Activated T-helper 9 cell treated with anti-CD3 and anti-CD28 coated beads, Interleukin-2, amount 50 U/mL, for 16 hours (primary cell): ENCODE data around the gene NAV2.

Experiments used
- DNase-seq: peaks from one replicate; pipeline ENCODE4 v3.0.0-alpha.2; 2020; ENCODE audit warnings: low read depth

The NAV2 gene

DNA sequence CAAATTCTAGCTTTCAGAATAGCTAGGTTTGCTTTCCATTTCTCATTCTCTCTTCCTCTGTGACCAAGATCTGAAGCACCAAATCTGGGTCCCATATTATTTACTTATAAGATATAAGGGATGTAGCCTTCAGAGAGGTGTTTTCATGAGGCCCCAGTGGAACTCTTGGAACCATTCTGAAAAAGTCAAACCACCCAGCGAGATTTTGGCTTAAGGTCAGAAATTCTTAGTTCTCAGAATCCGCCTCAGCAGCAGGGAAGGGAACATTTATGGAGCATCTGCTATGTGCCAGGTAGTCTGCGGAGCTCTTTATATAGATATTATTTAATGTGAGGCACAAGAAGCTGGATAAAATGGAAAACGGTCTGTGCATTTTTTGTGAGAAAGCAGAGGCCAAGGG lies 6.3 kb downstream of the NAV2 start:
- DNase-seq: no peak

DNA sequence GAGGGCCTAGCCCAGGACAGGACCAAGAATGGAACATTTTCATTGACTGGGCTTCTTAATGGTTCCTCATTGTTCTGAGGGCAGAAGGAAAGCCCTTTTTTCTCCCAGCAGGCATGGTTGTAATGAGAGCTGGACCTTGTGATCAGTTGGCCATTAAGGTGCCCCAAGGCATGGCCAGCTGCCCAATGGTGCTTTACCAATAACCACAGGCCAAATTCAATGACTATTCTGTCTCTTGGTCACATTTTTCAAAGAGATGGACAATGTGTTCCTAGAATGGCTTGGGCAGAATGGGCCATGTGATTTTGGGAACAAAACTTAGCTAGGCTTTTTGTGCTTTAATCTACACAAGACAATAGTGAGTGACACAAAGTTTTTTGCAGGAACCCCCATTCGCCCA lies 7.3 kb downstream of the NAV2 start:
- no peak for DNase-seq

GRCh38 chr11:19721176-19721575 lies 8.5 kb downstream of the NAV2 start:
- DNase-seq: no peak

- DNase-seq: no peak
Measured at GRCh38 chr11:19722702-19723101, 10.1 kb downstream of the NAV2 start.

GRCh38 chr11:19723572-19724342 lies 11.1 kb downstream of the NAV2 start:
- DNase-seq: no peak

DNA sequence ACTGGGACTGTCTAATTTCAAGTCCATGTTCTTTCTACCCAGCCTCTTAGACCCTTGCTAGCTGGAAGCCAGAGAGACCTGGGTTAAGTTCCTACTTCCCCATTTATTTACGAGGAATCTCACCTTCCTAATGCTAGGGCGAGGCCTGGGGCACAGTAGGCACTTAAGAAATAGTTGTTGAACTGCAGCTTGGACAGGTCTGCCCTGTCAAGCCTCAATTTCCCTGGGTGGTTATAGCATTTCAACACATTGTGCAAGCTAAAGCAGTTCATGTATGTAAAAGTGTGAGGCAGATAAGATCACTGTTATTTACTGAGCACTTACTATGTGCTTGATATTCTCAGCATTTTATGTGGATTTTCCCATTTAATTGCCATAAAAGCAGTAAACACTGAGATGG lies 12.1 kb downstream of the NAV2 start:
- no peak for DNase-seq

DNA sequence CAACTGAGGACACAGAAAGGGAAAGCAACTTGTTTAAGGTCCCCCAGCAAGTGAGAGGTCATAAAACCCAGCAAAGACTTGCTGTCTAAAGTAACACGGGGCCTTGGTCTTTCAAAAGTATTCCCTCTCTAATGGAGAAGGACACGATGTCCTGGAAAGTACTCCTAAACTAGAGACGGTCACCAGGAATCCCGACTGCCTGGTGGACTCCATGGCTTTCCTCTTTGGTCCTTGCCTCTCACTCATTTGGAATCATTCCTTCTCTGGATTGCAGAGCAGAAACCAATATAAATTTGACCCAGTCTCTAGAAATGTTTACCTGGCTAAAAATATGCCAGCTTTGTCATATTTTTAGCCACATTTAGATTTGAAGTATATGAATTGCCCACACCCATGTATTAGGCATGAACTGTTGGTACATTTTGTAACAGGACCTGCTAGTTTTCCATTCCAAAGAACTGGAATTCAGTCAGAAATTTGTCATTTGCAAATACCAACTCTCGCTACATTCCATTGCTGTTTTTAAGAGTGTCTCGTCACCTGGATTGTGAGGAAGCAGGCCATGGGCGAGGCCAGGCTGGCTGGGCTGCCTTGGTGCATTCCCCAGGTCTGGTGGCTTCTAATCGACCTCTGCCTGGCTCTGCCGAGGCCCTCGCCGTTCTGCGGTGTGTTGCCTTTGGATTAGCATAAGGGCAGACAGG lies 12.9 kb downstream of the NAV2 start:
- no peak for DNase-seq

DNA sequence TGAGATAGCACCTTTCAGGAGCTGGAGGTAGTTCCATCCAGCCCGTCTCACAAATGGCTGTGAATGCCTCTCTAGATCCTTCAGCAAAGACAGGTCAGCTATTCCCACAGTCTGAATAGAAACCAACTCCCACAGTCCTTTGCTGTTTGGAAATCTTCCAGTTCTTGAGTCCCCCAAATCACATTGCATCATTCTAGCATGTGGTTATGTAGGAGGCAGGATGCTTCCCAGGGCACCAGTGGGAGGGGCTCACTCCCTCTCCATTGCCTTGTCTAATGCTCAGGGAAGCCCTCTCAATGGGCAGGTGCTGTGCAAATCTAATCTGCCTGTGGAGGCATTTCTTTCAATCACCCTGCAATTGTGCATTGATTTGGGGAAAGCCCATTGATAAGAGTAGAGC lies 14.6 kb downstream of the NAV2 start:
- no peak for DNase-seq

- DNase-seq: no peak
Measured at GRCh38 chr11:19728436-19728835, 15.8 kb downstream of the NAV2 start.

GRCh38 chr11:19729141-19729540 lies 16.5 kb downstream of the NAV2 start:
- no peak for DNase-seq

DNA sequence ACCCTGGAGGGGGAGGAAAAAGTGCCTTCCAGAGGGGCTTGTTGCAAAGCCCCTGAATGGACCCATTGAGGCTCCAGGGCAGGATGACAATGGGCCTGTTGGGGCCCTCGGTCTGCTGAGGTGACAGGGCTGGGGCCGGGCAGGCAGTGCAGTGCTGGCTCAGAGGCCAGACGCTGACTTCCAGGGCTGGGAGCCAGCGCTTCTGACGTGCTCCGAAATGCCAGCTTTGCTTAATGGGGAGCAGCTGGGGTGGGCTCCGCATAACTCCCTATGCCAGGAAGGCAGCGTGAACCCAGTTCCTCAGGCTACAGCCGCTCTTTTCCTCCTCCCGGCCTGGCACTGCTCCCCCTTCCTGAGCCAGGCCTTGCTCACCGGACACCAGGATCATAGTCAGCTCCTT lies 17.7 kb downstream of the NAV2 start:
- no peak for DNase-seq

- DNase-seq: no peak
Measured at GRCh38 chr11:19734171-19734570, 21.5 kb downstream of the NAV2 start.

DNA sequence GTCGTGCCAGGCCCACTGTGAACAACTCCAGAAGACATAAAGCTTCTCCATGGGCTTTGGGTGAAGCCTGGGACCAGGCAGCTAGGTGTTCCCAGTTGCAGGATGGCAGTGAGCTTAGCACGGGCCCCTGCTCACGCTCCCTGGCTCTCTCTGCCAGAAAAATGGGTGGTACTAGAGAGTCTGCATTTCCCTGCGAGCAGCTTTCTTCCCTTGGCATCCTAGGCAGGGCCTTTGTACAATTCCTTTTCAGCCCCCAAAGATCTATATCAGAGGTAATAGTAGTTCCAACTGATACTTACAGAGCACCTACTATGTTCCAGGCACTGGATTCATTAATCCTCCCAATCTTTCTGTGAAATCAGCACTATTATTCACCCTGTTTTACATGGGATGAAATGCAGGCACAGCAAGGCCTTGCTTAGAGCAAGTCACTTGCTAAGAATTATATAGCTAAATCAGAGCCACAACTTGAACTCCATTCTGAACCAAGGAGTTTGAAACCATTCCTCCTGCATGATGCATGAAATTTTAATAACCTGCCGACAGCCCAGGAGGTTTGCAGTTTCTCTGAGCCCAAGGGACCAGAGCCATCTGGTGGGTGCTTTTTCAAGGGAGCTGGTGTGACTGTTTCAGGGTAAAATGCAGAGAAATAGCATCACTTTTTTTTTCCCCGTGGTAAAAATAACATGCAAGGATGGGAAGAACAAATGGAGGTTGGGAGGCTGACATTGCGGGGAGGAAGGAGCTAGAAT lies 22.7 kb downstream of the NAV2 start:
- no peak for DNase-seq

DNA sequence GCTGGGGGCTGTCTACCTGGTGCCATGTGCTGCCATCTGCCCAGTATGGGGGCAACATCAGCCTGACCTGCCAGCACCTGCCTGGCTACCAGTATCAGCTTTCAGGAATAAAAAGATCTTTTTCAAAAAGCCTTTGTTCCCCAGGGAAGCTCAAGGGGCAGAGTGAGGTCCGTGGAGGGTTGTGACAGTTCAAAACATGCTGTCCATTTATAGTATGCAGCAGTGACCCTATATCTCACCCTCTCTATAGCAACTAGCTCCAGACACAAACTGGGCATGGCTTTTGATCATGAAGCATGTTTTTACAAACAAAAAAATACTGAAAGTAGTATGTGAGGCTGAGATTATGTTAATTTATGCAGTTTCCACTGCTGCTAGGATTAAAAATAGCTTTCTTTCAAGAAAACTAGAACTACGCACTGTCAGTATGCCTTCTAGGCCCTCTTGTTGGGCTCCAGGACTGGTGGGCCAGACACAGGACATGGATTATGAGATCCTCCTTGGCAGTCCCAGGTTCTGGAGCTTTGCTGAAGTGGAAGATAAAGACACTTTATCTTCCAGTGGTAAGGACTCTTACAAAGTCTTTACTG lies 23.4 kb downstream of the NAV2 start:
- no peak for DNase-seq

- no peak for DNase-seq
Measured at GRCh38 chr11:19736831-19737230, 24.2 kb downstream of the NAV2 start.

DNA sequence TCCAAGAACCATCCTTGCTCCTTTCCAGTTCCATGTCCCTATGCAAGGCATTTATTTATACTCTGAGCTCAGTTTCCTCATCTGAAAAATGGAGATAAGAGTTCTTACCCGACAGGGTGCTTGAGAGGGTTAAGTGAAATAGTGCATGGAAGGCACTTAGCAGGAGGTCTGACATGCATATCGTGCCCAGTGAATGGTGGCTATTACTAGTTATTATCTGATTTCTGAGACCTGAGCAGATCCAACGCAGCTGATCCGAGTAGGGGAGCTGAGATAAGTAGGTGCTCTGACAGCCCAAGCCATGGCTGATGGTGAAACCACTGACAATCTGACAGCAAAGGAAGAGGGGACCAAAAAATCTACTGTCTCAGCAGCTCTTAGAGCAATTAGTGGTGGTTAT lies 24.9 kb downstream of the NAV2 start:
- DNase-seq: no peak

DNA sequence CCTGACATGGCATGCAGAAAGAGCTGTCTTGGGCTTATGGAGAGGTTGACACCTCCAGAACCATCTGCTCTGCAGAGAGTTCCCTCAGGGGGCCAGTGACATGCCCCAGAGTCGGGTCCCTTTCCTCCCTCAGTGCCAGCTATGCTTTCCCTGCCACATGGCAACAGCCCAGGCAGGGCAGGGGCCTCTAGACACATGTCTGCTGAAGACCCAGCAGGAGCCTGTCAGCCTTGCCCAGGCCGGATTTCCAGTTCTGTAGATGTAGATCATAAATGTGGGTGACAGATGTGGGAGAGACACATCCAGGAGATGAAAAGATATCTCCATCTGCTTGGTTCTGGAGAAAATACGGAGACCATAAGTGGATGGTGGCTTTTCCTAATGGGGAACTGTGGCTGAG lies 25.5 kb downstream of the NAV2 start:
- DNase-seq: no peak

GRCh38 chr11:19739872-19740271 lies 27.2 kb downstream of the NAV2 start:
- DNase-seq: no peak

DNA sequence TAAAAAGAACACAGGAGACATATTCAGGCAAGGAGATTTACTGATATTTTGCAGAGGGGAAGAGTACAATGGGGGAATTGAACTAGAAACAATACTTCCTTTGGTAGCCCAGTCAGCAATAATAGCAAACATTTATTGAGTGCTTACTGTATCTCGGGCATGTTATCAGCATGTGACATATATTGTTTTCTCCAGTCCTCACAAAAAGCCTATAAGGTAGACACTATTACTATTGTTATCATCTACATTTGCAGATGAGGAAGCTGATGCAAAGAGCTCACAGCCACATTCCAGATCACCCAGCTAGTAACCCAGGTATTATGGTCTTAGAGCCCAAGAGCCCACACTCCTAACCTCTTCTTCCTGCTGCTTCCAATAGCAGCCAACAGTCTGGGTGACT lies 27.9 kb downstream of the NAV2 start:
- DNase-seq: no peak

DNA sequence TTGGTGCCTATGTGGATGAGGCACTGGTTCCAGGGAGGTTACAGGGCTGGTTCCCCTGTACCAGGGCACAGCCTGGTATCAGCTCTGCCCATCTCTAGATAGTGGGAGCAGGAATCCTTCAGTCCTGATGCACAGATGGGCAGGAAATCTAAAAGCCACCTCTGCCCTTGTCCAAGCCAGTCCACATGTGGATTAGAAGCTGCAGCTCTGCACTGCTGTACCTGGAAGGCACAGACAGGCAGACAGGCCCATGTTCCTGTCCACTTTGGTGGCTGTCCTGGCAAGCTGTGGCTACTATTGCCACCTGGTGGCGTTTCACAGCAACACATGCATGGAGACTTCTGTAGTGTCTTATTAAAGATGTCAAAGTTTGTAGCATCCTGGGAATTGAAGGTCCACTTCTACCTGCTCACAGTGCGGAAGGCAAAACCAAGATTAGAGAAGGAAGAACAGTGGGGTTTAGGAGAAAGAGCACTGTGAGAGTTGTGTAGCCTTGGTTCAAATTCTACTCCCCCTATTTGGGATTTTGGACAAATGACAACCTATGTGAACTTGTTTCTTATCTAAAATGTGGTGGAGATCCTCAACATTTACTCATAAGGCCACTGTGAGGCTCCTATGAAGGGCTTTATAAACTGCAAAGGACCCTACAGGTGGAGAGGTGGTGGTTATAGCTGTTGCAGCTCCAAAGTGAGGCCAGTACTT lies 30.1 kb downstream of the NAV2 start:
- peak; percentile 46 for DNase-seq

- no peak for DNase-seq
Measured at GRCh38 chr11:19743622-19744021, 31.0 kb downstream of the NAV2 start.

GRCh38 chr11:19744130-19744529 lies 31.5 kb downstream of the NAV2 start:
- no peak for DNase-seq
